ENCODE data around the gene ARMCX4. TPM values are rescaled to one million over a fixed set of nuclear protein-coding genes. Genes with fewer than 3 reads are reported as not detected.

Gene ARMCX4
- total RNA-seq, 1 experiment from 2014 or later: 0.15 TPM

DNA sequence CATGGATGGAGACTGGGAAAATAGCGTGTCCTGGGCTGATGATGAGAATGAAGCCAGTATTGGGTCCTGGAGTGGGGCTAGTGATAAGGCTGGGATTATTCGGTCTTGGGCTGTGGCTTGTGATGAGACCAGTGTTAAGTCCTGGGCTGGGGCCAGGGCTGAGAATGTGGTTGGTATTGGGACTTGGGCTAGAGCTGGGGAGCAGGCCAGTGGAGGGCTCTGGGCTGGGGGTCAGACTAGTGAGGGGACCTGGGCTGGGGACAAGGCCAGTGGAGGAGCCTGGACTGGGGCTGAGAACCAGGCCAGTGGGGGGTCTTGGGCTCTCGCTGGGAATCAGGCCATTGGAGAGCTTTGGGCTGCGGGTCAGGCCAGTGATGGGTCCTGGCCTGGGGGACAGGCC lies 6.7 kb downstream of the ARMCX4 start:
- CTCF ChIA-PET: no interaction called here
- BruUV-seq (replicated peaks): no TSS peak

More for the DNA sequence above, 6.7 kb downstream of the ARMCX4 start:
- ChIA-PET POLR2A (no interaction called here), RAD21 (ENCODE audit: low non-redundant PET in 1 of 2, low total read pairs in 2 of 2, uncharacterized antibody in 2 of 2, unreplicated experiment in 2 of 2) (no interaction called here)
- intact Hi-C loops (cut with micrococcal nuclease): no loop called here
- H3K27ac ChIP-seq (ENCODE audit: low read depth, low read length): no peak overlapping the region
- no peak for DNase-seq (ENCODE audit: low read depth, low spot score)
- ATAC-seq: no peak
- no peak overlapping the region for H3K4me2 ChIP-seq (ENCODE audit: low read length)
- H2AFZ ChIP-seq (ENCODE audit: low read depth, low read length, poor library complexity, severe bottlenecking): no peak overlapping the region
- H3K79me2 ChIP-seq (ENCODE audit: insufficient read depth, low read length): no peaks in the 10 kb centered on the region
- H3K9ac ChIP-seq (ENCODE audit: low read length): no peak overlapping the region
- TF ChIP-seq, protein P1, sequence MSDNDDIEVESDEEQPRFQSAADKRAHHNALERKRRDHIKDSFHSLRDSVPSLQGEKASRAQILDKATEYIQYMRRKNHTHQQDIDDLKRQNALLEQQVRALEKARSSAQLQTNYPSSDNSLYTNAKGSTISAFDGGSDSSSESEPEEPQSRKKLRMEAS (IDR thresholded peaks at IDR 0.05): no peak
- no peak for TF ChIP-seq YY1 (IDR thresholded peaks at IDR 0.05; ENCODE audit: extremely low read depth, insufficient replicate concordance, low read depth, low read length)
- TF ChIP-seq ELF1 (IDR thresholded peaks at IDR 0.05; ENCODE audit: borderline replicate concordance, low read depth): no peak
- TF ChIP-seq ATF3 (IDR thresholded peaks at IDR 0.05): no peak
- no peak for TF ChIP-seq REST (IDR thresholded peaks at IDR 0.05; ENCODE audit: low read depth)
- no peaks in the 10 kb centered on the region for H3K9me3 ChIP-seq (ENCODE audit: control insufficient read depth in 1 of 2, insufficient read depth in 1 of 2, low read depth in 1 of 2, low read length in 2 of 2)
- no peak overlapping the region for H3K4me3 ChIP-seq (replicated peaks in 1 of 2; ENCODE audit: low read depth in 1 of 2, low read length in 2 of 2)
- H3K36me3 ChIP-seq (ENCODE audit: control insufficient read depth in 1 of 2, insufficient read depth in 2 of 2, low read length in 2 of 2): no peaks in the 10 kb centered on the region
- no peaks in the 10 kb centered on the region for H3K9me2 ChIP-seq (ENCODE audit: insufficient read depth)
- H3K27me3 ChIP-seq (ENCODE audit: insufficient read depth, low read length): no peaks in the 10 kb centered on the region
- H4K20me1 ChIP-seq (ENCODE audit: insufficient read depth): no peaks in the 10 kb centered on the region
- no peaks in the 10 kb centered on the region for H3K4me1 ChIP-seq (ENCODE audit: control insufficient read depth in 1 of 2, insufficient read depth in 2 of 2, low read length in 2 of 2)

Measured in HCT116 (cell line).